Nephron progenitor cell (in vitro differentiated cells): ENCODE measurements around the gene SMYD5.

Experiments used
- DNase-seq: peaks from one replicate; pipeline ENCODE4 v3.0.0; 2021
- H3K27ac Mint-ChIP-seq: 2 replicates; pipeline ENCODE4 v1.8.0; 2021; ENCODE audit warnings: mild to moderate bottlenecking, moderate library complexity, mixed read lengths
- H3K27me3 Mint-ChIP-seq: 2 replicates; pipeline ENCODE4 v1.8.0; 2021; ENCODE audit warnings: mild to moderate bottlenecking, low read depth, mixed read lengths; ENCODE audit not compliant: poor library complexity
- H3K36me3 Mint-ChIP-seq: 2 replicates; pipeline ENCODE4 v1.8.0; 2021; ENCODE audit warnings: low read depth, mixed read lengths
- H3K4me1 Mint-ChIP-seq: 2 replicates; pipeline ENCODE4 v1.8.0; 2021; ENCODE audit warnings: mixed read lengths
- H3K4me3 Mint-ChIP-seq: 2 replicates; pipeline ENCODE4 v1.8.0; 2021; ENCODE audit warnings: mild to moderate bottlenecking, moderate library complexity, mixed read lengths
- H3K9me3 Mint-ChIP-seq: 2 replicates; pipeline ENCODE4 v1.8.0; 2021; ENCODE audit warnings: mild to moderate bottlenecking, moderate library complexity, mixed read lengths
- TF ChIP-seq, protein P1 (sequence below): fragments of 200-600 bp; sonication (generic); IDR thresholded peaks from 2 replicates; pipeline ENCODE4 v1.5.0; 2021; ENCODE audit warnings: antibody characterized with exemption

Gene SMYD5

GRCh38 chr2:73255907-73256617 lies 42.0 kb downstream of the SMYD5 start:
- H3K27ac Mint-ChIP-seq: no peak overlapping the region
- TF ChIP-seq, protein P1, sequence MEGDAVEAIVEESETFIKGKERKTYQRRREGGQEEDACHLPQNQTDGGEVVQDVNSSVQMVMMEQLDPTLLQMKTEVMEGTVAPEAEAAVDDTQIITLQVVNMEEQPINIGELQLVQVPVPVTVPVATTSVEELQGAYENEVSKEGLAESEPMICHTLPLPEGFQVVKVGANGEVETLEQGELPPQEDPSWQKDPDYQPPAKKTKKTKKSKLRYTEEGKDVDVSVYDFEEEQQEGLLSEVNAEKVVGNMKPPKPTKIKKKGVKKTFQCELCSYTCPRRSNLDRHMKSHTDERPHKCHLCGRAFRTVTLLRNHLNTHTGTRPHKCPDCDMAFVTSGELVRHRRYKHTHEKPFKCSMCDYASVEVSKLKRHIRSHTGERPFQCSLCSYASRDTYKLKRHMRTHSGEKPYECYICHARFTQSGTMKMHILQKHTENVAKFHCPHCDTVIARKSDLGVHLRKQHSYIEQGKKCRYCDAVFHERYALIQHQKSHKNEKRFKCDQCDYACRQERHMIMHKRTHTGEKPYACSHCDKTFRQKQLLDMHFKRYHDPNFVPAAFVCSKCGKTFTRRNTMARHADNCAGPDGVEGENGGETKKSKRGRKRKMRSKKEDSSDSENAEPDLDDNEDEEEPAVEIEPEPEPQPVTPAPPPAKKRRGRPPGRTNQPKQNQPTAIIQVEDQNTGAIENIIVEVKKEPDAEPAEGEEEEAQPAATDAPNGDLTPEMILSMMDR: no peak
- H3K36me3 Mint-ChIP-seq: peaks cover 16% of the 10 kb centered on the region
- no peak overlapping the region for H3K4me3 Mint-ChIP-seq
- no peak for DNase-seq
- H3K27me3 Mint-ChIP-seq: peaks cover 3% of the 10 kb centered on the region
- no peaks in the 10 kb centered on the region for H3K9me3 Mint-ChIP-seq
- peaks cover 4% of the 10 kb centered on the region for H3K4me1 Mint-ChIP-seq

GRCh38 chr2:73256618-73256922 lies 42.5 kb downstream of the SMYD5 start:
- peaks cover 13% of the 10 kb centered on the region for H3K36me3 Mint-ChIP-seq
- DNase-seq: no peak
- peaks cover 3% of the 10 kb centered on the region for H3K27me3 Mint-ChIP-seq
- TF ChIP-seq, protein P1: no peak
- H3K4me3 Mint-ChIP-seq: no peak overlapping the region
- H3K27ac Mint-ChIP-seq: no peak overlapping the region
- no peaks in the 10 kb centered on the region for H3K9me3 Mint-ChIP-seq
- H3K4me1 Mint-ChIP-seq: peaks cover 4% of the 10 kb centered on the region

GRCh38 chr2:73257021-73257420 lies 43.0 kb downstream of the SMYD5 start:
- peaks cover 13% of the 10 kb centered on the region for H3K36me3 Mint-ChIP-seq
- TF ChIP-seq, protein P1: no peak
- no peak overlapping the region for H3K4me3 Mint-ChIP-seq
- peaks cover 6% of the 10 kb centered on the region for H3K27me3 Mint-ChIP-seq
- no peak overlapping the region for H3K27ac Mint-ChIP-seq
- H3K4me1 Mint-ChIP-seq: peaks cover 4% of the 10 kb centered on the region
- DNase-seq: no peak
- no peaks in the 10 kb centered on the region for H3K9me3 Mint-ChIP-seq

DNA sequence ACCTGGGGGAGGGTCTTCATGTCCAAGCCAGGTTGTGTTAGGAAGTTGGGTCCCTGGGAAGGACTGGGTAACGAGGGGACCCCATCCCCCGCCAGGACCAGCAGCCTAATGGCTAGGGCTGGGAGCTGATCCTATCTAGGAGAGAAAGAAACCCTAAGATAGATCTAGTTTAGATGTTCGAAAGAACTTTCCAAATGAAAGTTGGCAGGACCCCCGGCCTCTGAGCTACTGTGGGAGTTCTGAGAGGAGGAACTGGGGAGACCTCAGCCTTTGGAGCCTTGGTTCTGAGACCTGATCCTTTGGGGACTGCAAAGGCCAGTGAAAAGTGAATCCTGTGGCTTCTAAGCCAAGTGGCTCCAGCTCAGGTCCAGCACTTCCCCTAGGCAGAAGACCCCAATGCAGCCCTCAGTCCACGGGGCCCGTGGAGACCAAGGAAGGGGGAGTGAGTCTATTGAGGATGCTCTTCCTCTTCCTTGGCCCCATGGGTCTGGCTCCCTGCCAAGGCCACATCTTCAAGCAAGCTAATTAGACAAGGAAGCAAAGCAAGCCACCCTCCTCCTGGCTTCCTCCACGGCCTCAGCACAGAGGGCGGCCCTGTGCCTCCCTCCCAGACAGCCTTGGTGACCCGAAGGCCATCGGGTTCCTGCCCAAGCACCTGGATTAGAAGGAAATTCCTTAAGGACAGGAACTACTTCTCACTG lies 43.5 kb downstream of the SMYD5 start:
- H3K36me3 Mint-ChIP-seq: peaks cover 13% of the 10 kb centered on the region
- H3K4me3 Mint-ChIP-seq: no peak overlapping the region
- H3K4me1 Mint-ChIP-seq: peaks cover 4% of the 10 kb centered on the region
- no peaks in the 10 kb centered on the region for H3K9me3 Mint-ChIP-seq
- TF ChIP-seq, protein P1: no peak
- no peak overlapping the region for H3K27ac Mint-ChIP-seq
- H3K27me3 Mint-ChIP-seq: peaks cover 6% of the 10 kb centered on the region
- DNase-seq: no peak

DNA sequence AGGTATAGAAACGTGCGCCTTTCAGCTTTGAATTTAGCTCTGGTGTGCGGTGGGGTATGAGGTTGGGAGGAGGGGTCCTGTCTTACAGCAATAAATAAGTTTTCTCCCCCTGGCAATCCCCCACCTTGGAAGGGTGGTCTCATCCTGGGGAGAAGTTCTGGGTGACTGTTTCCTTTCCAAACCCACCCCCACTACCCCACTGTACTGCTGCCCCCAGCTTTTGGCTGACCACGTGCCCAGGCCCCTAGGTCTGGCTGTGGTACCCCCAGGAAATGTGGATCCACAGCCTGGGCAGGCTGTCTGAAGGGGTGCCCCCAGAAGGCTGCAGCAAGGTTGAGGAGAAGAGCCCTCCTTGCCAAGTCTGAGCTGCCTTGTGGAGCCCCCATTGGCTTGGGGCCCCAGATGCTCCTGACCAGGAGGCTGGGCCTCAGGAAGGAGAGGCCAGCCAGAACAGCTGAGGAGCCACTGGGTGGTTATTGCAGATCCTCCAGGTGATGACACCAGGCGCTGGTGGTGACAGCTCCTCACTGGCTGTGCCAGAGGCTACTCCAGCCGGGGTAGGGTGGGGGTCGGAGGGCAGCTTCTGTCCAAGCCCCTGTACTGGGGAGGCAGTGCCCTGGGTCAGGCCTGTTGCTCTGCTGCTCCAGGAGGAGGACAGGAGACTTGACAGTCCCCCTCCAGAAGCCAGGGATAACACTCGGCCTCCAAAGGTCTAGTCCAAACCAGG lies 44.3 kb downstream of the SMYD5 start:
- Mint-ChIP-seq H3K27ac (no peak overlapping the region), H3K4me3 (no peak overlapping the region), H3K4me1 (peaks cover 4% of the 10 kb centered on the region), H3K27me3 (peaks cover 6% of the 10 kb centered on the region), H3K36me3 (peaks cover 7% of the 10 kb centered on the region), H3K9me3 (no peaks in the 10 kb centered on the region)
- DNase-seq: no peak
- TF ChIP-seq, protein P1: no peak
